ENCODE results near the gene SUPT4H1. TPM values are rescaled to one million over a fixed set of nuclear protein-coding genes. Genes with fewer than 3 reads are reported as not detected.

SUPT4H1 gene
- total and polyA plus RNA-seq, 2 experiments from 2014 or later, result 82.2 to 83.7 TPM

GRCh38 chr17:58371300-58371950 is 19.4 kb upstream of the SUPT4H1 start:
- Mint-ChIP-seq H3K27me3 (ENCODE audit: insufficient read depth, low read depth, poor library complexity) (peaks cover 21% of the 10 kb centered on the region), H3K4me3 (no peak overlapping the region), H3K4me1 (peaks cover 12% of the 10 kb centered on the region), H3K36me3 (ENCODE audit: low read depth) (no peaks in the 10 kb centered on the region), H3K9me3 (no peaks in the 10 kb centered on the region), H3K27ac (no peak overlapping the region)
- Histone ChIP-seq H2AFZ (no peak overlapping the region), H3K4me2 (no peak overlapping the region), H3K27me3 (ENCODE audit: insufficient read depth) (no peaks in the 10 kb centered on the region), H3K4me3 (no peak overlapping the region), H3K79me2 (replicated peaks; ENCODE audit: insufficient read depth) (no peaks in the 10 kb centered on the region), H4K20me1 (replicated peaks; ENCODE audit: insufficient read depth) (no peaks in the 10 kb centered on the region), H3K36me3 (ENCODE audit: insufficient read depth) (no peaks in the 10 kb centered on the region), H3F3A (replicated peaks; ENCODE audit: low read depth) (no peaks in the 10 kb centered on the region), H3K27ac (ENCODE audit: low read depth) (no peak overlapping the region), H3K9me2 (ENCODE audit: insufficient read depth) (no peaks in the 10 kb centered on the region), H3K4me1 (ENCODE audit: insufficient read depth) (peaks cover 12% of the 10 kb centered on the region)
- no peak for DNase-seq (ENCODE audit: low spot score)
- TF ChIP-seq ETS1 (IDR thresholded peaks at IDR 0.05), result no peak
- TF ChIP-seq CREB1 (CRISPR knock-in tag; IDR thresholded peaks at IDR 0.05; ENCODE audit: low read depth), result no peak
- no peak for TF ChIP-seq CTCF (conservative IDR thresholded peaks at IDR 0.05; ENCODE audit: low read depth in 2 of 2)
- TF ChIP-seq NANOG (IDR thresholded peaks at IDR 0.05; ENCODE audit: borderline replicate concordance), result no peak
- no peak for TF ChIP-seq STAT1 (IDR thresholded peaks at IDR 0.05; ENCODE audit: unreplicated experiment)
- no peak for TF ChIP-seq JUNB (IDR thresholded peaks at IDR 0.05; ENCODE audit: unreplicated experiment)
- no peak for TF ChIP-seq EZH2phosphoT487 (IDR thresholded peaks at IDR 0.05; ENCODE audit: unreplicated experiment)
- ATAC-seq, result no peak

GRCh38 chr17:58370716-58371115 is 18.7 kb upstream of the SUPT4H1 start:
- Mint-ChIP-seq H3K36me3 (ENCODE audit: low read depth) (no peaks in the 10 kb centered on the region), H3K27ac (no peak overlapping the region), H3K4me1 (peaks cover 5% of the 10 kb centered on the region), H3K9me3 (no peaks in the 10 kb centered on the region), H3K4me3 (no peak overlapping the region), H3K27me3 (ENCODE audit: insufficient read depth, low read depth, poor library complexity) (peaks cover 21% of the 10 kb centered on the region)
- ATAC-seq (no peak), DNase-seq (ENCODE audit: low spot score) (no peak)
- H3K27ac ChIP-seq (ENCODE audit: low read depth), result no peak overlapping the region
- no peaks in the 10 kb centered on the region for H3K79me2 ChIP-seq (replicated peaks; ENCODE audit: insufficient read depth)
- peaks cover 5% of the 10 kb centered on the region for H3K4me1 ChIP-seq (ENCODE audit: insufficient read depth)
- TF ChIP-seq JUNB (IDR thresholded peaks at IDR 0.05; ENCODE audit: unreplicated experiment), result no peak
- no peak overlapping the region for H3K4me2 ChIP-seq
- no peaks in the 10 kb centered on the region for H3K27me3 ChIP-seq (ENCODE audit: insufficient read depth)
- H2AFZ ChIP-seq, result no peak overlapping the region
- H3K9me2 ChIP-seq (ENCODE audit: insufficient read depth), result no peaks in the 10 kb centered on the region
- no peaks in the 10 kb centered on the region for H3K36me3 ChIP-seq (ENCODE audit: insufficient read depth)
- no peaks in the 10 kb centered on the region for H4K20me1 ChIP-seq (replicated peaks; ENCODE audit: insufficient read depth)
- H3K4me3 ChIP-seq, result no peak overlapping the region
- H3F3A ChIP-seq (replicated peaks; ENCODE audit: low read depth), result no peaks in the 10 kb centered on the region

GRCh38 chr17:58370309-58370708 is 18.3 kb upstream of the SUPT4H1 start:
- Histone ChIP-seq H3K4me3 (no peak overlapping the region), H3K36me3 (ENCODE audit: insufficient read depth) (no peaks in the 10 kb centered on the region), H3K4me2 (no peak overlapping the region), H3K27me3 (ENCODE audit: insufficient read depth) (no peaks in the 10 kb centered on the region), H3K4me1 (ENCODE audit: insufficient read depth) (peaks cover 1% of the 10 kb centered on the region; the same call in 1 of the 2 replicates), H3K9me2 (ENCODE audit: insufficient read depth) (no peaks in the 10 kb centered on the region), H4K20me1 (replicated peaks; ENCODE audit: insufficient read depth) (no peaks in the 10 kb centered on the region), H3K27ac (ENCODE audit: low read depth) (no peak overlapping the region), H2AFZ (no peak overlapping the region), H3F3A (replicated peaks; ENCODE audit: low read depth) (no peaks in the 10 kb centered on the region), H3K79me2 (replicated peaks; ENCODE audit: insufficient read depth) (no peaks in the 10 kb centered on the region)
- no peaks in the 10 kb centered on the region for H3K9me3 Mint-ChIP-seq
- H3K4me3 Mint-ChIP-seq, result no peak overlapping the region
- ATAC-seq, result no peak
- H3K27ac Mint-ChIP-seq, result no peak overlapping the region
- peaks cover under 1% of the 10 kb centered on the region for H3K4me1 Mint-ChIP-seq
- no peak for DNase-seq (ENCODE audit: low spot score)
- H3K27me3 Mint-ChIP-seq (ENCODE audit: insufficient read depth, low read depth, poor library complexity), result peaks cover 21% of the 10 kb centered on the region
- no peaks in the 10 kb centered on the region for H3K36me3 Mint-ChIP-seq (ENCODE audit: low read depth)
- TF ChIP-seq JUNB (IDR thresholded peaks at IDR 0.05; ENCODE audit: unreplicated experiment) (no peak), CTCF (conservative IDR thresholded peaks at IDR 0.05; ENCODE audit: low read depth in 2 of 2) (no peak), EZH2phosphoT487 (IDR thresholded peaks at IDR 0.05; ENCODE audit: unreplicated experiment) (no peak), ETS1 (IDR thresholded peaks at IDR 0.05) (no peak), STAT1 (IDR thresholded peaks at IDR 0.05; ENCODE audit: unreplicated experiment) (no peak), ZNF114 (CRISPR knock-in tag; IDR thresholded peaks at IDR 0.05) (no peak), NANOG (IDR thresholded peaks at IDR 0.05; ENCODE audit: borderline replicate concordance) (no peak)
